Parathyroid adenoma (tissue), 2 donors: ENCODE data around the gene NDST1.
"Not testable (repeated sequence)": the region's sequence is repeated elsewhere in the genome, so short reads cannot be mapped to it uniquely, and the experiment has no call there.

ENCODE experiments used
- H2AFZ ChIP-seq: fragments of 300-600 bp; sonication (generic); one replicate; pipeline ENCODE4 v1.7.0; 2017; ENCODE audit warnings: antibody characterized with exemption, mild to moderate bottlenecking
- H3K27ac ChIP-seq: fragments of 300-600 bp; sonication (generic); one replicate; pipeline ENCODE4 v1.7.0; 2017
- H3K27me3 ChIP-seq: fragments of 300-600 bp; sonication (generic); one replicate; pipeline ENCODE4 v1.7.0; 2017; ENCODE audit warnings: low read length; ENCODE audit not compliant: control insufficient read depth, insufficient read depth
- H3K36me3 ChIP-seq: fragments of 300-600 bp; sonication (generic); one replicate; pipeline ENCODE4 v1.7.0; 2017; ENCODE audit warnings: low read length; ENCODE audit not compliant: control insufficient read depth, insufficient read depth
- H3K4me1 ChIP-seq: fragments of 300-600 bp; sonication (generic); one replicate; pipeline ENCODE4 v1.7.0; 2017; ENCODE audit warnings: control low read depth
- H3K4me2 ChIP-seq: fragments of 300-600 bp; sonication (generic); one replicate; pipeline ENCODE4 v1.7.0; 2017; ENCODE audit warnings: low read length
- H3K4me3 ChIP-seq: fragments of 300-600 bp; sonication (generic); one replicate; pipeline ENCODE4 v1.7.0; 2017; ENCODE audit warnings: low read depth, low read length
- H3K79me2 ChIP-seq: fragments of 300-600 bp; sonication (generic); one replicate; pipeline ENCODE4 v1.7.0; 2017; ENCODE audit warnings: control low read depth
- H3K9ac ChIP-seq: fragments of 300-600 bp; sonication (generic); one replicate; pipeline ENCODE4 v1.7.0; 2017; ENCODE audit warnings: mild to moderate bottlenecking
- H3K9me3 ChIP-seq: fragments of 300-600 bp; sonication (generic); one replicate; pipeline ENCODE4 v1.7.0; 2017; ENCODE audit warnings: low read length; ENCODE audit not compliant: control insufficient read depth
- TF ChIP-seq, protein P1 (sequence below): fragments of 300-600 bp; sonication (generic); IDR thresholded peaks from one replicate; pipeline ENCODE4 v1.7.0; 2017; ENCODE audit warnings: antibody characterized with exemption, mild to moderate bottlenecking
- donor health status: primary hyperparathyroidism.

Gene NDST1

DNA sequence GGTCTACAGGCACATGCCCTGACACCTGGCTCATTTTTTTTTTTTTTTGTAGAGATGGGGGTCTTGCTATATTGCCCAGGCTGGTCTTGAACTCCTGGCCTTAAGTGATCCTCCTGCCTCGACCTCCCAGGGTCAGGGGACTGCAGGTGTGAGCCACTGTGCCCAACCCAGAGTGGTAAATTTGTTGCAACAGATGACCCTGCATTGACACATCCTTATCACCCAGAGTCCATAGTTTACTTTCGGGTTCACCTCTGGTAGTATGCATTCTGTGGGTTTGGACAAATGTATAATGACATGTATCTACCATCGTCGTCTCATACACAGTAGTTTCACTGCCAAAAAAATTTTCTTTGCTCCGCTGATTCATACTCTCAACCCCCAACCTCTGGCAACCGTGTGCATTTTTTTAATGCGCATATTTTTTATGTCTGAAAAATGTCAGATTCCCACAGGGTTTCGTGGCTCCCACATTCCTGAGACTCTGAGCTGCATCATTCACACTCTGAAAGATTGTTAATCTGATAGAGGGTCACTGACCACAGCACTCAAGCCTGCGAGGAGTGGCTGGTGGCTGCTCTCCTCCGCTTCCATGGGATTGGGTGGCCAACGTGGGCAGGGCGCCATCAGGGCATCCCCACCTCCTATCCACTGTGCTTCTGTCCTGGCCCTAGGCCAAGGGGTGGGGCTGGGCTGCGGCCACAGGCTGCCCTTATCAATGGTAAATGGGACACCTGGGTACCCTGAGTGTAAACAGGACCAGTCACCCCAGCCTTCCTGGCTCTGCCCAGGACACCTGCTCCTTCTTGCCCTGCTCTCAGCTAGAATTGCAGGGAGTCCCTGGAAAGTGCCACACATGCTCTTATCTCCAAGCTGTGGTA, 9.6 kb downstream of the NDST1 start:
- Histone ChIP-seq H3K27ac (peak overlapping the region; percentile 8), H3K9me3 (no peaks in the 10 kb centered on the region), H3K4me1 (peaks cover 25% of the 10 kb centered on the region), H2AFZ (no peak overlapping the region), H3K9ac (no peak overlapping the region), H3K4me2 (no peak overlapping the region), H3K36me3 (no peaks in the 10 kb centered on the region), H3K27me3 (no peaks in the 10 kb centered on the region), H3K4me3 (no peak overlapping the region), H3K79me2 (peaks cover 85% of the 10 kb centered on the region)
- TF ChIP-seq, protein P1, sequence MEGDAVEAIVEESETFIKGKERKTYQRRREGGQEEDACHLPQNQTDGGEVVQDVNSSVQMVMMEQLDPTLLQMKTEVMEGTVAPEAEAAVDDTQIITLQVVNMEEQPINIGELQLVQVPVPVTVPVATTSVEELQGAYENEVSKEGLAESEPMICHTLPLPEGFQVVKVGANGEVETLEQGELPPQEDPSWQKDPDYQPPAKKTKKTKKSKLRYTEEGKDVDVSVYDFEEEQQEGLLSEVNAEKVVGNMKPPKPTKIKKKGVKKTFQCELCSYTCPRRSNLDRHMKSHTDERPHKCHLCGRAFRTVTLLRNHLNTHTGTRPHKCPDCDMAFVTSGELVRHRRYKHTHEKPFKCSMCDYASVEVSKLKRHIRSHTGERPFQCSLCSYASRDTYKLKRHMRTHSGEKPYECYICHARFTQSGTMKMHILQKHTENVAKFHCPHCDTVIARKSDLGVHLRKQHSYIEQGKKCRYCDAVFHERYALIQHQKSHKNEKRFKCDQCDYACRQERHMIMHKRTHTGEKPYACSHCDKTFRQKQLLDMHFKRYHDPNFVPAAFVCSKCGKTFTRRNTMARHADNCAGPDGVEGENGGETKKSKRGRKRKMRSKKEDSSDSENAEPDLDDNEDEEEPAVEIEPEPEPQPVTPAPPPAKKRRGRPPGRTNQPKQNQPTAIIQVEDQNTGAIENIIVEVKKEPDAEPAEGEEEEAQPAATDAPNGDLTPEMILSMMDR: no peak

DNA sequence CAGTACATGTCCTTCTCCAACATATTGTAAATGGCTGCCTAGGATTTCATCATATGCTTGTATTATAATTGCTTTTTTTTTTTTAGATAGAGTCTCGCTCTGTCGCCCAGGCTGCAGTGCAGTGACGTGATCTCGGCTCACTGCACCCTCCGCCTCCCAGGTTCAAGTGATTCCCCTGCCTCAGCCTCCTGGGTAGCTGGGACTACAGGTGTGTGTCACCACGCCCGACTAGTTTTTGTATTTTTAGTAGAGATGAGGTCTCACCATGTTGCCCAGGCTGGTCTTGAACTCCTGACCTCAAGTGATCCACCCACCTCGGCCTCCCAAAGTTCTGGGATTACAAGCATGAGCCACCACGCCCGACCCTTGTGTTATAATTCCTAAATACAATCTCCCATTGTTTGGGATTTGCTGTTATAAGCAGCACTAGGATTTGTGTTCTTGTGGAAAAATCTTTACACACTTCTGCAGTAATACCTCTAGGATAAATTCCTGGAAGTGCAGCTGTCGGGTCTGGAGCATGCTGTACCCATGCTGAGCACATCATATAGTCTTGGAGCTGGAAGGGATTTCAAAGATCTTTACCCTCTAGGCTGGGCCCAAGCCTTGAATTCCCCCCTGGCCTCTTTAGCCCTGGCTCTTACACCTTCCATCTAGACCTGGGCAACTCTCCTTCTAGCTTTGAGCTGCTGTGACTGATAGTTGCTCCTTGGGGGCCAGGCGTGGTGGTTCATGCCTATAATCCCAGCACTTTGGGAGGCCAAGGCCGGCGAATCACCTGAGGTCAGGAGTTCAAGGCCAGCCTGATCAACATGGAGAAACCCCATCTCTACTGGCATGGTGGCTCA, 11.0 kb downstream of the NDST1 start:
- not testable (repeated sequence) for H3K9ac ChIP-seq, H3K27me3 ChIP-seq, H3K4me2 ChIP-seq

DNA sequence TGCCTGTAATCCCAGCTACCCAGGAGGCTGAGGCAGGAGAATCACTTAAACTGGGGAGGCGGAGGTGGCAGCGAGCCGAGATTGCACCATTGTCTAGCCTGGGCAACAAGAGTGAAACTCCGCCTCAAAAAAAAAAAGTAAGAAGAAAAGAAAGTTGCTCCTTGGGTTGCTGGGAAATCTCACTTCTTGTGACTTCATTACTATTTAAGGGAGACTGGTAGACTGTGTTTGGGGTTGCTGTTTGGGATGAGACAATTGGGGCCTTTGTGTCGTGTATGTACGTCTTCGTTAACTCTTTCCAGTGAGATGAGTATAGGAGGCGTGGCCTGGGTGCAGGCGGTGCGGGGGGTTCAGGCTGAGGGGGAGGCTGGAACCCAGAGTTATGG, 11.6 kb downstream of the NDST1 start:
- H3K4me2 ChIP-seq: no peak overlapping the region
- no peaks in the 10 kb centered on the region for H3K27me3 ChIP-seq
- H3K4me3 ChIP-seq: no peak overlapping the region
- no peaks in the 10 kb centered on the region for H3K36me3 ChIP-seq
- H3K79me2 ChIP-seq: peaks cover 84% of the 10 kb centered on the region
- no peak overlapping the region for H2AFZ ChIP-seq
- H3K27ac ChIP-seq: no peak overlapping the region
- no peaks in the 10 kb centered on the region for H3K9me3 ChIP-seq
- H3K4me1 ChIP-seq: peaks cover 29% of the 10 kb centered on the region
- H3K9ac ChIP-seq: no peak overlapping the region
- TF ChIP-seq, protein P1: no peak

More for the DNA sequence above, 11.0 kb downstream of the NDST1 start:
- not testable (repeated sequence) for H3K4me3 ChIP-seq, H3K27ac ChIP-seq, H2AFZ ChIP-seq, H3K36me3 ChIP-seq, H3K9me3 ChIP-seq
- Histone ChIP-seq H3K79me2 (peaks cover 85% of the 10 kb centered on the region), H3K4me1 (peaks cover 29% of the 10 kb centered on the region)

DNA sequence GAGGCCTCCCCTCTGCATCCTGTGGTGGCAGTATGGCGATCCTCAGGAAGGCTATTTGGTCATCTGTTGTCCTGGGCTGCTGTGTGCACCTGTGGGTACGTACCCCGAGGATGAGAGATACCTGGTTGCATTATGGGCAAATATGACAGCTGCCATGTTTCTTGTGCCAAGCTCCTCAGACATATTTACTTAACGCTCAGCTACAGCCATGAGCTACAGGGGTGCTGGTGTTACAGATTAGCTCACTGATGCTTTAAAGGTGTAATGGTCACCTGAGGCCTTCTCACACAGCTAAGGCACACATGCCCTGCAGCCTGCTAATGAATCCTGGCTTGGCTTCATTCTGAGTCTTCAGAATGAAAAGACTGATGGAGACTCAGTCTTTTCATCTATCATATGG, 12.0 kb downstream of the NDST1 start:
- Histone ChIP-seq H2AFZ (no peak overlapping the region), H3K27me3 (no peaks in the 10 kb centered on the region), H3K9me3 (no peaks in the 10 kb centered on the region), H3K4me3 (no peak overlapping the region), H3K27ac (no peak overlapping the region), H3K36me3 (no peaks in the 10 kb centered on the region), H3K4me1 (peaks cover 25% of the 10 kb centered on the region), H3K4me2 (no peak overlapping the region), H3K79me2 (peaks cover 83% of the 10 kb centered on the region), H3K9ac (no peak overlapping the region)
- TF ChIP-seq, protein P1: no peak

DNA sequence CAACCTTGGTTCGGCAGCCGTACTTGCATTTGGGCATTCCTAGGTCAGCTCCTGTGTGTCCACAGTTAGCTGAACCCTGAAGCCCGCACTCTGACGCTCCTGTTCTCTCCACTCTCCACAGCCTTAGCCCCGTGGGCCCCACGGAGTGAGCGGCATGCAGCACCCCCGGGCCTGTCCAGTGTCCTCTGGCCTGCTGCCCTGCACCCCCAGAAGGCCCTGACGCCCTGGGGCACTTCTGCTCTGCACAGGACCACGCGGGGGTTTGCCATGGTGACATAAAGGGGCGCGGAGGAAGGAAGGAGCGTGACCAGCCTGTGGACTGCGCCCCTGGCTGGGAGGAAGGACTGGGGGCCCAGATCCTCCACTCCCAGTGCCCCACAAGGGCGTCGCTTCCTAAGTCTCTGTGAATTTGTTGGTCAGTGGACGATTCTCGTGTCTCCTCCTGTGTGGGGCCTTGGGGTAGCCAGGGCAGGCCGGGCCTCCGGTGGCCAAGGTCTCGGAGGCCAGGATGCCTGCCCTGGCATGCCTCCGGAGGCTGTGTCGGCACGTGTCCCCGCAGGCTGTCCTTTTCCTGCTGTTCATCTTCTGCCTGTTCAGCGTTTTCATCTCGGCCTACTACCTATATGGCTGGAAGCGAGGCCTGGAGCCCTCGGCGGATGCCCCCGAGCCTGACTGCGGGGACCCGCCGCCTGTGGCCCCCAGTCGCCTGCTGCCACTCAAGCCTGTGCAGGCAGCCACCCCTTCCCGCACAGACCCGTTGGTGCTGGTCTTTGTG, 13.0 kb downstream of the NDST1 start:
- TF ChIP-seq, protein P1: no peak
- Histone ChIP-seq H3K4me1 (peaks cover 19% of the 10 kb centered on the region), H3K36me3 (no peaks in the 10 kb centered on the region), H3K4me2 (no peak overlapping the region), H3K79me2 (peaks cover 79% of the 10 kb centered on the region), H3K27me3 (no peaks in the 10 kb centered on the region), H2AFZ (no peak overlapping the region), H3K27ac (no peak overlapping the region), H3K9ac (no peak overlapping the region), H3K9me3 (no peaks in the 10 kb centered on the region), H3K4me3 (no peak overlapping the region)
